ENCODE data around the gene ABTB2.

Gene ABTB2

GRCh38 chr11:34155757-34156062, 202.1 kb downstream of the ABTB2 start:
- no peak for DNase-seq
- in situ Hi-C loops (cut with HindIII; ENCODE audit: low pct_ligation_motif_present, low sequenced_read_pairs): loop anchor here (25.0 kb wide), 1 partner anchor 332 kb away; no protein-coding TSS in a partner anchor
- Histone ChIP-seq H3K27me3 (replicated peaks) (no peaks in the 10 kb centered on the region), H3K4me3 (ENCODE audit: low read depth, low read length) (no peak overlapping the region), H3K36me3 (replicated peaks) (peaks cover 14% of the 10 kb centered on the region), H3K27ac (no peak overlapping the region)
- TF ChIP-seq CTCF (IDR thresholded peaks at IDR 0.05; ENCODE audit: low read depth, low read length, missing control alignments): no peak

- H3K4me3 ChIP-seq (ENCODE audit: low read depth, low read length): no peak overlapping the region
- no peaks in the 10 kb centered on the region for H3K27me3 ChIP-seq (replicated peaks)
- TF ChIP-seq CTCF (IDR thresholded peaks at IDR 0.05; ENCODE audit: low read depth, low read length, missing control alignments): no peak
- DNase-seq: no peak
- H3K36me3 ChIP-seq (replicated peaks): peaks cover 14% of the 10 kb centered on the region
- H3K27ac ChIP-seq: no peak overlapping the region
- in situ Hi-C loops (cut with HindIII; ENCODE audit: low pct_ligation_motif_present, low sequenced_read_pairs): loop anchor here (25.0 kb wide), 1 partner anchor 332 kb away; no protein-coding TSS in a partner anchor
These were observed 202.6 kb downstream of the ABTB2 start for GRCh38 chr11:34155057-34155756.

GRCh38 chr11:34154059-34154875, 203.5 kb downstream of the ABTB2 start:
- Histone ChIP-seq H3K27ac (no peak overlapping the region), H3K36me3 (replicated peaks) (peaks cover 14% of the 10 kb centered on the region), H3K4me3 (ENCODE audit: low read depth, low read length) (no peak overlapping the region), H3K27me3 (replicated peaks) (no peaks in the 10 kb centered on the region)
- no peak for TF ChIP-seq CTCF (IDR thresholded peaks at IDR 0.05; ENCODE audit: low read depth, low read length, missing control alignments)
- no peak for DNase-seq
- in situ Hi-C loops (cut with HindIII; ENCODE audit: low pct_ligation_motif_present, low sequenced_read_pairs): loop anchor here (25.0 kb wide), 1 partner anchor 333 kb away; no protein-coding TSS in a partner anchor

- in situ Hi-C loops (cut with HindIII; ENCODE audit: low pct_ligation_motif_present, low sequenced_read_pairs): loop anchor here (25.0 kb wide), 1 partner anchor 335 kb away; no protein-coding TSS in a partner anchor
- Histone ChIP-seq H3K27me3 (replicated peaks) (no peaks in the 10 kb centered on the region), H3K36me3 (replicated peaks) (peaks cover 31% of the 10 kb centered on the region), H3K4me3 (ENCODE audit: low read depth, low read length) (no peak overlapping the region), H3K27ac (no peak overlapping the region)
- no peak for DNase-seq
- no peak for TF ChIP-seq CTCF (IDR thresholded peaks at IDR 0.05; ENCODE audit: low read depth, low read length, missing control alignments)
These were observed 205.6 kb downstream of the ABTB2 start for GRCh38 chr11:34151916-34152845.

GRCh38 chr11:34151166-34151565, 206.6 kb downstream of the ABTB2 start:
- in situ Hi-C loops (cut with HindIII; ENCODE audit: low pct_ligation_motif_present, low sequenced_read_pairs): loop anchor here (25.0 kb wide), 1 partner anchor 336 kb away; no protein-coding TSS in a partner anchor
- Histone ChIP-seq H3K36me3 (replicated peaks) (peaks cover 38% of the 10 kb centered on the region), H3K27ac (no peak overlapping the region), H3K4me3 (ENCODE audit: low read depth, low read length) (no peak overlapping the region), H3K27me3 (replicated peaks) (no peaks in the 10 kb centered on the region)
- TF ChIP-seq CTCF (IDR thresholded peaks at IDR 0.05; ENCODE audit: low read depth, low read length, missing control alignments): no peak
- DNase-seq: no peak

Data from brain microvascular endothelial cell (primary cell).